GM21515 (cell line): ENCODE results near the gene FZD8.

Experiments used
- ATAC-seq: cut with Tn5 transposase; IDR thresholded peaks from one replicate; pipeline ENCODE4 v1.9.1; 2021; ENCODE audit not compliant: unreplicated experiment

FZD8 gene

DNA sequence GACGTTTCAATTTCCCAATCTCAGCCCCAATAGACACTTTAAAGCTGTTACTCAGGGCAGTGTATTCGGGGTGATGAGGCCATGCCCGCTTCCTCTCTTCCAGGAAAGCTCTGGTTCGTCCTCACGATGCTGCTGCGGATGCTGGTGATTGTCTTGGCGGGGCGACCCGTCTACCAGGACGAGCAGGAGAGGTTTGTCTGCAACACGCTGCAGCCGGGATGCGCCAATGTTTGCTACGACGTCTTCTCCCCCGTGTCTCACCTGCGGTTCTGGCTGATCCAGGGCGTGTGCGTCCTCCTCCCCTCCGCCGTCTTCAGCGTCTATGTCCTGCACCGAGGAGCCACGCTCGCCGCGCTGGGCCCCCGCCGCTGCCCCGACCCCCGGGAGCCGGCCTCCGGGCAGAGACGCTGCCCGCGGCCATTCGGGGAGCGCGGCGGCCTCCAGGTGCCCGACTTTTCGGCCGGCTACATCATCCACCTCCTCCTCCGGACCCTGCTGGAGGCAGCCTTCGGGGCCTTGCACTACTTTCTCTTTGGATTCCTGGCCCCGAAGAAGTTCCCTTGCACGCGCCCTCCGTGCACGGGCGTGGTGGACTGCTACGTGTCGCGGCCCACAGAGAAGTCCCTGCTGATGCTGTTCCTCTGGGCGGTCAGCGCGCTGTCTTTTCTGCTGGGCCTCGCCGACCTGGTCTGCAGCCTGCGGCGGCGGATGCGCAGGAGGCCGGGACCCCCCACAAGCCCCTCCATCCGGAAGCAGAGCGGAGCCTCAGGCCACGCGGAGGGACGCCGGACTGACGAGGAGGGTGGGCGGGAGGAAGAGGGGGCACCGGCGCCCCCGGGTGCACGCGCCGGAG, 34.4 kb downstream of the FZD8 start:
- ATAC-seq: no peak

DNA sequence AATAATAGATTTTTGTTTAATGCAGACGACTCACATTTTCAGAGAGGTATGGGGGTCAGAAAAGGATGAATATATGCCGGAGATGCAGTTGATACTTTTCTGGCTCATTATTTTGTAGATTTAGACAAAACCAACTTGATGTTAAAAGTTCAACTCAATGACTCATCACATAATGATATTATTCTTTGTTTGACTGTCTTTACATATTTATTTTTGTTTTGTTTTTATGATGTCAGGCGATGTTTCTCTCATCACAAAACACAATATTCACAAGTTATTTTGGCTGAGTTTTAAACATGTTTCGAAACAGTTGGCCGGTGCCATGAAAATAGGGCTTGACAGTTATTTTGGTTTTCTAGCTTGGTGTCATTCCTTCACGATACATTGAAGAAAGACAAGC, 35.7 kb downstream of the FZD8 start:
- ATAC-seq: no peak

DNA sequence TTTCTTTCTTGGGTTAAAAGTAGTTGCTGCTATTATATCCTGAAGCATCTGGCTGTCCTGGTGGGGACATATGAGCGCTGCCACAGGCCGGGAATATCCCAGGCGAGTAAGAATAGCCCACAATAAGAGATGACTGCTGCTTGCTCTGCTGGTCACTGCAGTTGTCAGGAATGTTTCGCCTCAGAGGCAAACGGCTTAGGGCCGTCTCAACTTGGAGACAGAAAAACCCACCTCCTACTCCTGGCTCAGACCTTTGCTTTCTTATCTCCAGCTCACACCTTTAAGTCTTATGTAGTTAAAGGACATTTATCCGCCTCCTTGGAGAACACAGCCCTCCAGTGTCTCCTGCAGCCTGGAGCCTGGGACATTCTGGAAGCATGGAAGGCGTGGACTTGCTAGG, 36.9 kb downstream of the FZD8 start, which contains the start of gene GJD4:
TSS of gene GJD4 (plus strand) at position 151 of the 400 bp plus-strand sequence. CDS start at position 378, 227 bp downstream.
- no peak for ATAC-seq

DNA sequence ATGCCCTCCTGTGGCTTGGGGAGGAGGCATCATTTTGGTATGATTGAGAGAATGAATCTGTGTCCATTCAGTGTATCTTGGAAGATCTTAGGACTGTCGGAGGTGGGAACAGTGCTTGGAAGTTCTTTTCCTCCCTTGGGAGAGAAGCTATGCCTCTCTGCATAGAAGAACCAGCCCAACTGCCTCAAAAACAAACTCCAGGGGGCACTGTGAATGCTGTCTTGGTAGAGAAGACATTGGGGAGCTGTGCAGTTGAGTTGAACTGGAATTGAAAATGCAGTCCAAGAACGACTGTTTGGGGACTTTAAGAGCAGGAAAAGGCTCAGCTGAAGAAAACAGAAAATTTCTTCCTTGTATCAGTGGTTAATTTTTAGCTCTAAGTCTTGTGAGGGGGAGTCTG, 41.9 kb downstream of the FZD8 start:
- ATAC-seq: no peak

DNA sequence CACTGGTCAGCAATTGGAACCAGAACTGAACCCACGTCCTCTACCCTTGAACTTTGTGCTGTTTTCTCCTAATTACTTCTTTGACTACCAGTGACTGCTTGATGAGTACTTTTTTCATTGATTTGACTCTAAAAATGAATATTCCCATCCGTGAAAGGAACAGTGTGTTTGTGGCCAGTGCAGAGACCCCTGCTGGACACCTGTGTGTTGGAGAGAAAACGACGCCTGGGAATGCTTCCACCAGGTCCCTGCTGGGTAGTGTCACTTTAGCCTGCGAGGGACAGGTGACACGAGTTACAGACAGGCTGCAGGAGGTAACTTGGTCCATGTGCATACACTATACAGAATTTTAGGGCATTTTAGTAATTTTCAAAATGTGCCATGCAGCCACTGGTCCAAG, 43.7 kb downstream of the FZD8 start:
- no peak for ATAC-seq

DNA sequence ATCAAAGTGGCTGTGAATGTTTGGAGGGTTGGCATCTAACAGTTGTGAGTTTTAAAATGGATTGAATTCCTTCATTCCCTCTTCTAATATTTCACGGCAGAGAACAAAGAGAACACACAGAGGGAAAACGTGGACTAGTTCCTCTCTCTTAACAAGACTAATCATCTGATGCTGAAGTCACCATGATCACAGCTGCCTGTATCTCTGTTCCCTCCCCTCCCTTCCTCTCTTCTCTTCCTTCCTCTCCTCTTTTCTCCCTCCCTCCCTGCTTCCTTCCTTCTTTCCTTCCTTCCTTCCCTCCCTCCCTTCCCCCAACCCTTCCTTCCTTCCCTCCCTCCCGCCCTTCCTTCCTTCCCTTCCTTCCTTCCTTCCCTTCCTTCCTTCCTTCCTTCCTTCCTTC, 47.0 kb downstream of the FZD8 start:
- no peak for ATAC-seq

DNA sequence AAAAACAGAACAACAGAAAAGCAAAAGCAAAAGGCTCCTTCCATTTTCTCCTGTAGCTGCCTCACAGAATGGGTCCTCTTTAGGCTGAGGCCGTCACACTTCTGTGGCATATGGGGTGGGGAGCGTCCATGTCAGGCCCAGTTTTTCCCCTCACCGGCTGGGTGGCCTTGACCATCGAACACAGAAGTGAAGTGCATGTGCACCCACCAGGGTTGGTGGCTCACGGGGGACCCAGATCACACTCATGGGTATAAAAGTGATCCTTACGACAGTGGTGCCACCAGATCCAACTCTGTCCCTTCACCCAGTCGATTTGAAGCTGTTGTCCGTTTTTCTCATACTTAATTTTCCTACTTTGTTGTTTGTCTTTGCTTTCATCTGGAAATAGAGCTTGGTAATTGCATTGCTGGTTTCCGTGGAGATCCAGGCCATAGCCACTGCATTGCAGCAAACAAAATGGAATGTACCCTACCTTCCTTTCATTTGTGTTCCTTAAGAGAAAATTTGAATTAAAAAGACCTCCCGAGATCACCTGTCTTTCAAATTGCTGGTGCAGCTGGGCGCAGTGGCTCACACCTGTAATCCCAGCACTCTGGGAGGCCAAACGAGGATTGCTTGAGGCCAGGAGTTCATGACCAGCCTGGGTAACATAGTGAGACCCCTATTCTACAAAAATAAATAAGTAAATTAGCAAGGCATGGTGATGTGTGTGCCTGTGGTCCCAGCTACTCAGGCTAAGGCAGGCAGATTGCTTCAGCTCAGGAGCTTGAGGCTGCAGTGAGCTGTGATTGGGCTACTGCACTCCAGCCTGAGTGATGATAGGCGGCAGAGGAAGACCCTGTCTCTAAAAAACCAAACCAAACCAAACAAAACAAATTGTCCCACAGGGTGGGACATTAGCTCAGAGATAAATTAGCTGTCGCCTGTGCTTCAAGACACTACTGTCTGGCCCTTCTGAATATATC, 47.7 kb downstream of the FZD8 start:
- no peak for ATAC-seq

DNA sequence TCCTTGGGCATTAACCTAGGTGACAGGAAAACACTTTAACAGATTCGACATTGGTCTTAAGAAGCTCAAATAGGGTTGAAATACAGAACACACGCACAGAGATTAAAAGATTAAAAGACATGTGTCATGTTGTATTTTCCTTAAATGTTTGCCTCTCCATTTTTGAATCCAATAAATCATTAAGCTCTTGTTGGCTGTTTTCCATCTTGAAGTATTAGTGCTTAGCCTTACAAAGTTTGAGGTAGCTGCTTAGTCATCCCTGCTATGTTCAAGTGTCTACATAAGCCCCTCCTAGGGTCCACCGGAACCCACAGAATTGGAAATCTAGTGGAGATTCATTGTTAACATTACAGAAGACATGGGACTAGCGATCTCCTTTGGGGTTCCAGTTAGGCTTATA, 49.7 kb downstream of the FZD8 start:
- no peak for ATAC-seq

DNA sequence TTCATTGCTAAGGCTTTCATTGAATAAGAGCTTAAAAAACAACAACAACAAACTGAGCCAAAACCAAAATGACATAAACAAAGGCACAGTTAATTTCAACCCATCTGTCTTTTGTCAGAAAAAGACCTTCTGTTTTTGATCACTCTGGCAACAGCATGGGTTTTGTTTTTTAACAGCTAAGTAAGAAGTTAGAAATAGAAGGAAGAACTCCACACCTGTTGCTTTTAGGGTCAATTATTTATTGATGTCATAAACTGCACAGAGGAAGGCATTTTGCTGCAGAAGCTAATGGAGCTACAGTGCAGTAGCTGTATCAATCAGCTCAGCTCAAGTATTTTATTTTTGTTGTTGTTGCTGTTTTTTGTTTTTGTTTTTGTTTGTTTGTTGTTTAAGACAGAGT, 53.3 kb downstream of the FZD8 start:
- ATAC-seq: no peak
